DMS153 treated with DMSO at 0.1 percent for 48 hours (cell line): ENCODE data around the gene KIAA1217.
A peak's percentile ranks its signal among the peaks of the same experiment; 100 is the strongest.

Source experiments
- DNase-seq: peaks from one replicate; lab custom pipeline; 2025; ENCODE audit not compliant: unreplicated experiment; lab: John Stamatoyannopoulos, UW

The KIAA1217 gene

DNA sequence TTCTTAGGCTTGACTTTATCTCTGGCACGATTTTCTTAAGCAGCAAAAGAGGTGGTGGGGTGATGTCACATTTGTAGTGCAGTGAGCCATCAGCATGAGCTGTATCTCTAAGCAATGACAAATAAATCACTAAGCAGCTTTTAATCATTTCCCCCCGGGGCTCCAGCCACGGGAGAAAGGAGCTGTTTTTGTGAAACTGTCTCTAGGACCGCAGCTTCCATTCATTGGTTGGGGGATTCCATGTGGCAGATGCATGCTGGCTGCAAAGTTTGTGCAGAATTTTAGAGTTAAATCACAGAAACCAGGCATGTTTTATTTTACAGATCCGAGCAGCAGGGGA, 464 bp downstream of the KIAA1217 start:
- no peak for DNase-seq

- DNase-seq = no peak
These were observed 1.1 kb downstream of the KIAA1217 start for GRCh38 chr10:24209946-24210491.

- no peak for DNase-seq
These were observed 1.6 kb downstream of the KIAA1217 start for GRCh38 chr10:24210501-24210900.

GRCh38 chr10:24213266-24213665, 4.3 kb downstream of the KIAA1217 start:
- DNase-seq = no peak

GRCh38 chr10:24213881-24214280, 4.9 kb downstream of the KIAA1217 start:
- DNase-seq = no peak

GRCh38 chr10:24214762-24215161, 5.8 kb downstream of the KIAA1217 start:
- no peak for DNase-seq

DNA sequence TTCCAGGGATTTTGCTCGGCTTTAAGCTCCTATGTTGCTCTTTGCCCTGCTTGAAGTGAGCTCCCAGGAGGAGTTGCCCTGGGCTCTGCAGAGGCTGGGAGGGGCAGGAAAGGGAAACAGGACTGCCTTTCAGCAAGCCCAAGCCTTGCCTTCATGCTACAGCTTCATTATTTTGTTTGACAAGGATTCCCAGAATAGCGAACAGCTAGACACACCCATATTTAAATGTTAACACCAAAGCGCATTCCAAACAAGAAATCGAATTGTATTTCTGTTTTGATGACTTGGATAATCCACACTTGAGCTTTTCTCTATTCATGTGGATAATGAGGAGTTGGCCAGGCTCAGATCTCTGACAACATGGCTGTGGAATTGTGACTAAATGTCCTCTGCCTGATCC, 6.3 kb downstream of the KIAA1217 start:
- no peak for DNase-seq

- peak; percentile 35 for DNase-seq
These were observed 6.7 kb downstream of the KIAA1217 start for GRCh38 chr10:24215603-24216002.

DNA sequence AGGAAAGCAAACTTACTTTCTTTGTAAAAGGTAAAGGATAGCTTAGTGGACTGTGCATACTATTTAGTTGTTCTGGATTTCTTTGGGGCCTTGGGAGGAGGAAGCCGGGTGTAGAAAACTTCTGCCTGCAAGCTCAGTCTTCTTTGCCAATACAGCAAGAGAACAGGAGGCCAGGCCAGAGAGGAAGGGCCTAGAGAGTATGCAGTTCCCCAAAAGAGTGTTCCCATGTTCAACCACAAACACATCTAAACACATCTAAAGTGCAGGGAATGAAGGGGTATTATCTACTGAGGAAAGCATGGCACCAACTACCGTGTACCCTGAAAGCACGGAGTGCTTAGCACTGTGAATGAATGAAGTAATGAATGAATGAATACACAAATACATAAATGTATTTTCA, 11.0 kb downstream of the KIAA1217 start:
- DNase-seq = no peak

DNA sequence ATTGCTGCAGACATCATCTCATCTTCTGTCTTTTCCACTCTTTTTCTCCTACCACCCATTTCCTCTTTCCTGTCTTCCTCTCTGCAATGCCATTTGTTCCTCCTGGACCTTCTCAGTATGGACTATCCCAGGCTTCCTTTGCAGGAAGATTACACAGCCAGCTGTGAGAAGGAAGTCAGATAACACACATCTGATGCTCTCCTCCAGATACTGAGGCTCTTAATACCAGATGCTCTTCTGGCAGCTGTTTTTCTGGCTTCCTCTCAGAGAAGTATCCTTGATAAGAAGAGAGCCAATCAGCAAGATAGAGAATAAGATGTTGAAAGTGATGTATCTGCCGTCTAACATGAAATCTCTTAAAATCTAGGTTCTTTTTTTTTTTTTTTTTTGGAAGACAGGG, 14.4 kb downstream of the KIAA1217 start:
- DNase-seq = no peak

DNA sequence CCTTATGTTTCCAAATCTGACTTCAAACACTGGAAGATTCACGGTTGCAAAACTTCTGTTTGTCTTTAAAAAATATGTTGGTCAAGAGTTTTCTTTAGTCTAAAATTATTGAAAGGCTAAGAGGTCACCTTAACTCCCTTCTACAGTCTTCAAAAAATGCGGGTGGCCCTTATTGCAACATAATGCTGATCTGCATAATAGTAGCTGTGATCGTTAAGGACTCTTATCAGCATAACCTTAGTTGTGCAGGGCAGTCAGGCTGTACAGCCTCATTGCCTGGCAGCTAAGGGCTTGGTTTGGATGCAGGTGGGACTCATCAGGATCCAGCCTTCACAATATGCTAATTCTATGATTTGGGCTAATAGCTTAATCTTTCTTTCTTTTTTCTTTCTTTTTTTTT, 15.0 kb downstream of the KIAA1217 start:
- no peak for DNase-seq

DNA sequence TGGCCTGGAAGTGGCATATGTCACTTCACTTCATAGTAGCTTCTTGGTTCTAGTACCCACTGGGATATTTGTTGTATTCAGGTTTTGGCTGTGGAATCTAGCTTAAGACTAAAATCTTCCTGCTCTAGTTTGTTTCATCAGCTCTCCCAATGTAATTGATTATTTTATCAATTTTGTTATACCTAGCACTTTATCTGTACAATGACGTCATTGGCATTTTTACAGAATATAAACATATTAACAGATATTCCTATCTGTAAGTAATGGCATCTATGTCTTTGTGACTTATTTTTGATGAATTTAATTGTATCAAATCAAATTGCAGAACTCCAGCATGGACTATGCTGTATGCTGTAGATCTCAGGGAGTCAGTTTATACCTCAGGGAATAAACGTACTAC, 19.7 kb downstream of the KIAA1217 start:
- no peak for DNase-seq

DNA sequence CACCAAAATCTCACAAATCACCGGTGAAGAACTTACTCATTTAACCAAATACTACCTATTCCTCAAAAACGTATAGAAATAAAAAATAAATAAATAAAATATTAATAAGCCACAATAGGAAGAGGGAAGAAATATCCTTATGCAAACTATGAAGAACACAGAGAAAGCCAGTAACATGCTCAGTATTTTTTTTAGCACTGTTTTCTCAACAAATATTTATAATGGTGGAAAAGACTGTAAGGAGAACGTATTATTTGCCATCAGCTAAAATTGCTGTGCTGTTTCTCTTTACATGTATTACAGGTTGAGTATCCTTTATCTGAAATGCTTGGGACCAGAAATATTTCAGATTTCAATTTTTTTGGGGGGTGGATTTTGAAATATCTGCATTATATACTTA, 21.0 kb downstream of the KIAA1217 start:
- DNase-seq = no peak

DNA sequence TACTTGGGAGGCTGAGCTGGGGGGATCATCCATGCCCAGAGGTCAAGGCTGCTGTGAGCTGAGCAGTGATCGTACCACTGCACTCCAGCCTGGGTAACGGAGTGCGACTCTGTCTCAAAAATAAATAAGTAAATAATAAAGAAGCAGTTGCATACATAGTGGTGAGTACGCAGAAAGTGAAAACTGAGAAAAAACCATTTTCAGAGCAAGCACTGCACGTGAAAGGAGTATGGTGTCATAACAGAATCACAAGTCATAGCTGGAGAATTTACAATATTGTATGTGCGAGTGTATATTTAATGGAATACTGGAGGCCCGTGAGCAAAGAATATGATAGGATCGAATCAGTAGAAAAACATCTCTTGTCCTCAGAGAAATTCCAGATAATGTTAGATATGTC, 22.3 kb downstream of the KIAA1217 start:
- no peak for DNase-seq

DNA sequence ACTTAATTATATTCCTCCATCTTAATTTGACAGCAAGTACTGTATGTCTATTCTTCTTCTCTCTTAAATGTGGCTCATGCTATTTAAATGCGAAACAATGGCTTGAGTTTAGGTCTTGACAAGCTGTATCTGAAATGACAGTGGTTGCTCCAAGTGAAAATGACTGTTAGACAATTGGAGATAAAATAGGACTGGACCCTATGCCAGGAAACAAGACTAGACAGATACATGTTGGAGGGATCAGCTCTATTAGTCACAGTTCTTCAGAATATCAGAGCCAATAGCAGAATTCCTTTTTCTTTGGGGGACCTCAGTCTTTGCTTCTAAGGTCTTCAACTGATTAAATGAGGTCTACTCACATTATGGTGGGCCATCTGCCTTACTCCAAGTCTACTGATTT, 25.8 kb downstream of the KIAA1217 start:
- DNase-seq = no peak

DNA sequence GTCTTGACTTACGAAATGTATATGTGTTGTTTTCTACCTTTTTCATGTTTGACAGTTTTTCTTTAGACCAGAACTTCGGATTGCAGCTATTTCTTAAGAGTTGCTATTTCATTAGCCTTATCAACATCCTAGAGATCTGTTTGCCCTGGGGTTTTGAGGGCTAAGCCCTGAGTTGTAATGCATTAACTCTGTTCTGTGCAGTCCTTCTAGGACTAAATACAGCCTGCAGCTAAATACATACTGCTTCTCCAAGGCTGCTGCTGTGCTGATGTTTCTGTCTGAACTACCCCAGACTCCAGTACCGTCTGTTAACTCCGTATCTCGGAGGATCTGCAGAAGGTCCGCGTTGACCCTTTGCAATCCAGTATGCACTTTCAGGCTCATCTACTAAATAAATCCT, 26.5 kb downstream of the KIAA1217 start:
- no peak for DNase-seq

GRCh38 chr10:24237801-24238395, 29.0 kb downstream of the KIAA1217 start:
- no peak for DNase-seq

DNA sequence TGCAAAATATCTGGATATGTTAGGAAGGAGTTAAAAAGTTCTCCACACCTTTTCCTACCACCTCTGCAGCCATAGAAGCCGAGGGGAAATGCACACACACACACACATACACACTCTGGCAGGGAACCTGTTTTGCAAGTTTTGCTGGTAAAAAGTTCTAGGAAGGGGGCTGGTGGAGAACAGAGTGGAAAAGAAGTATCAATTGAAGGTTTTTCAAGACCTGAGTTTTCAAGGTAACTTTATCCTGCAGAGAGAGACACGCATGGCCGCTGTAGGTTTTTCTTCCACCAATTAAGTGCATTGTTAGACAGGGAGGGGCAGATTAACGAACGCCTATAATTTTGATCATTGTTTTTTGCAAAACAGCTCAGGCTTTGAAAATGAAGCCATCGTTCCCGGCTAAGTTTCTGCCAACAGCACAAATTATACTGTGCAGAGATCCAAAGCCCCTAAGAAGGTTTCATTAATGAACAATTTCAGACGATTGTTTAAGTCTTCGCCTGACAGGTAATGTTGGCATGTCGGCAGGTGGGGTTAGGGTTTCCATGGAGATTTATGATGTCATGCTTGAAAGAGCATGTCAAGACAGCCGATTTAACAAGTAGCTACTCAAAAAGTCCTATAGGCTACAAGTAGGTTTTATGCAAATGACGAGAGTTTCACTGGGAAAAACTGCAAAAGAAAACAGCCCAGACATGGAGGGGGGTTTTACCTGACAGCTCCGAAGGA, 29.7 kb downstream of the KIAA1217 start:
- no peak for DNase-seq

GRCh38 chr10:24239289-24240040, 30.5 kb downstream of the KIAA1217 start:
- DNase-seq = no peak

GRCh38 chr10:24240041-24240751, 31.3 kb downstream of the KIAA1217 start:
- no peak for DNase-seq

DNA sequence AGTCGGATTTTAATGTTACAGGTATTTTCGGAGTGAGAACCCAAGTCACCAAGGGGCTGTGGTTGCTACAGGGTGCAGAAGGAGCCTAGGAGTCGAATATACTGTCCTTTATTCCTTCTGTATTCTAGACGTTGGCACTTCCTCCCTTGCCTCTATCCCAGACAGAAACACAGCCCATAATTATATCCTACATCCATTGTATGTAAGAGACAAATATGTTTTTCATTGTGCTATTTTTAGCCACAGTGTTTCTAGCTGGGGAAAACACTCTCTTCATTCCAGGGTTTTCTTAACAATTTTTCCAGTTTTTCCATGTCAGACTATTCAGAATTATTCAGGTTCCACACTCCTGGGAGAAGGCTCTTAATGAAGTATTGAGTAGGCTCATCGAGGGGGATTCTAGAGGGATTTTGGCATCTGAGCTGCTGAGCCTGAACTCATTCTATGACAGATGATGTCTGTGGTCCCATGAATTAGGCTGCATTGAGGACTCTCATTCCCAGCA, 32.6 kb downstream of the KIAA1217 start:
- DNase-seq = no peak
